Left ventricle myocardium inferior (tissue), 1 donor: ENCODE results near the gene TMEM117. TPM values are rescaled to one million over a fixed set of nuclear protein-coding genes. Genes with fewer than 3 reads are reported as not detected.

Experiments
- DNase-seq: peaks from one replicate; pipeline ENCODE4 v3.0.0-alpha.2; 2020
- H3K27ac ChIP-seq: fragments of 200-600 bp; replicated peaks from 2 replicates; pipeline ENCODE4 v1.8.0; 2021
- H3K27me3 ChIP-seq: fragments of 200-600 bp; 2 replicates; pipeline ENCODE4 v1.8.0; 2021; ENCODE audit warnings: low read depth
- H3K36me3 ChIP-seq: fragments of 200-600 bp; 2 replicates; pipeline ENCODE4 v1.8.0; 2021
- H3K4me1 ChIP-seq: fragments of 200-600 bp; 2 replicates; pipeline ENCODE4 v1.8.0; 2021
- H3K4me3 ChIP-seq: fragments of 200-600 bp; 2 replicates; pipeline ENCODE4 v1.8.0; 2021; ENCODE audit warnings: mild to moderate bottlenecking, moderate library complexity
- H3K9me3 ChIP-seq: fragments of 200-600 bp; replicated peaks from 2 replicates; pipeline ENCODE4 v1.8.0; 2021
- intact Hi-C: fragments of 100-400 bp; cut with micrococcal nuclease; formaldehyde crosslinking; loops from one replicate; pipeline ENCODE4 v1.11.0; 2022
- total RNA-seq: library from RNA; stranded (reverse); fragmentation: NEBNext Ultra II Directional; extraction: Animal tissue kit (Norgen Biotek cat#: 25700); gene quantifications from one replicate; pipeline ENCODE4 v1.2.1, GENCODE V29; 2021
- TF ChIP-seq, protein P1 (sequence below): fragments of 200-600 bp; IDR thresholded peaks from 2 replicates; pipeline ENCODE4 v1.8.0; 2021; ENCODE audit warnings: antibody characterized with exemption, mild to moderate bottlenecking, borderline replicate concordance
- donor health status: DM: no; HTN: yes; CAD: no; lungs with severe emphysema.

Gene TMEM117
- total RNA-seq, 1 donor from 2014 or later = 6.7 TPM

DNA sequence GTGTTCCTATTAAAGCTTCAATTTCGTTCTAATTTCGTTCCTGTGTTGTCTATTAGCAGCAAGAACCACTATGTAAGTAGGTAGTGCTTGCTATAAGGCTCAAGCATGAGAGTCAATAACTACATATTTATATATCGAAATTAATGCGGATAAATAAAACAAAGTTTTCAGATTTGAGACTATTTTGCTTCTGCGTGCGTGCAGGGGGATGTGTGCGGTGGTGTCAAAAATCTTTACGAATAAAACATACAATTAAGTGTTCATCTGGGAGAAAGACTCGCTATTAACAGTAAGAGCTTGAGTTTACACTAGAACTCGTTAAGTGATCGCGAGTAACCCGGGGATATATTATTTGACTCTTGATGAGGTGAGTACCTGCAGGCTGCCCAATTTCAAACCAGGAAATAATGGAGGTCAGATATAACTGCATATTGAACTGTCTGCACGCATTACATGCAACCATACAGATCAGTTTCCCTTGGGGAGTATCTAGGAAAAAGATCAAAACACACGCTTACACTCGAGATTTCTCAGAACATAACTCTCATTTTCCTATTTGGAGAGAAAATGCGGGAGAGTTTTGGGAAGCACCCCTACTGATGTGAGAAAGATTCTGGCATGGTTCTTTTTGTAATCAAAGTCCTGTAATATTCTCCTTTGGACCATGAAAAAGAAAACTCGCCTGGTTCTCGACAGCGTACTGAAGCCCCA lies 30.6 kb upstream of the TMEM117 start:
- Histone ChIP-seq H3K4me1 (peaks cover 43% of the 10 kb centered on the region), H3K36me3 (peaks cover 24% of the 10 kb centered on the region), H3K4me3 (peak overlapping the region; percentile 93), H3K9me3 (no peaks in the 10 kb centered on the region), H3K27ac (peak overlapping the region; percentile 96), H3K27me3 (no peaks in the 10 kb centered on the region)
- intact Hi-C loops = no loop called here
- TF ChIP-seq, protein P1, sequence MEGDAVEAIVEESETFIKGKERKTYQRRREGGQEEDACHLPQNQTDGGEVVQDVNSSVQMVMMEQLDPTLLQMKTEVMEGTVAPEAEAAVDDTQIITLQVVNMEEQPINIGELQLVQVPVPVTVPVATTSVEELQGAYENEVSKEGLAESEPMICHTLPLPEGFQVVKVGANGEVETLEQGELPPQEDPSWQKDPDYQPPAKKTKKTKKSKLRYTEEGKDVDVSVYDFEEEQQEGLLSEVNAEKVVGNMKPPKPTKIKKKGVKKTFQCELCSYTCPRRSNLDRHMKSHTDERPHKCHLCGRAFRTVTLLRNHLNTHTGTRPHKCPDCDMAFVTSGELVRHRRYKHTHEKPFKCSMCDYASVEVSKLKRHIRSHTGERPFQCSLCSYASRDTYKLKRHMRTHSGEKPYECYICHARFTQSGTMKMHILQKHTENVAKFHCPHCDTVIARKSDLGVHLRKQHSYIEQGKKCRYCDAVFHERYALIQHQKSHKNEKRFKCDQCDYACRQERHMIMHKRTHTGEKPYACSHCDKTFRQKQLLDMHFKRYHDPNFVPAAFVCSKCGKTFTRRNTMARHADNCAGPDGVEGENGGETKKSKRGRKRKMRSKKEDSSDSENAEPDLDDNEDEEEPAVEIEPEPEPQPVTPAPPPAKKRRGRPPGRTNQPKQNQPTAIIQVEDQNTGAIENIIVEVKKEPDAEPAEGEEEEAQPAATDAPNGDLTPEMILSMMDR = no peak
- DNase-seq = no peak

DNA sequence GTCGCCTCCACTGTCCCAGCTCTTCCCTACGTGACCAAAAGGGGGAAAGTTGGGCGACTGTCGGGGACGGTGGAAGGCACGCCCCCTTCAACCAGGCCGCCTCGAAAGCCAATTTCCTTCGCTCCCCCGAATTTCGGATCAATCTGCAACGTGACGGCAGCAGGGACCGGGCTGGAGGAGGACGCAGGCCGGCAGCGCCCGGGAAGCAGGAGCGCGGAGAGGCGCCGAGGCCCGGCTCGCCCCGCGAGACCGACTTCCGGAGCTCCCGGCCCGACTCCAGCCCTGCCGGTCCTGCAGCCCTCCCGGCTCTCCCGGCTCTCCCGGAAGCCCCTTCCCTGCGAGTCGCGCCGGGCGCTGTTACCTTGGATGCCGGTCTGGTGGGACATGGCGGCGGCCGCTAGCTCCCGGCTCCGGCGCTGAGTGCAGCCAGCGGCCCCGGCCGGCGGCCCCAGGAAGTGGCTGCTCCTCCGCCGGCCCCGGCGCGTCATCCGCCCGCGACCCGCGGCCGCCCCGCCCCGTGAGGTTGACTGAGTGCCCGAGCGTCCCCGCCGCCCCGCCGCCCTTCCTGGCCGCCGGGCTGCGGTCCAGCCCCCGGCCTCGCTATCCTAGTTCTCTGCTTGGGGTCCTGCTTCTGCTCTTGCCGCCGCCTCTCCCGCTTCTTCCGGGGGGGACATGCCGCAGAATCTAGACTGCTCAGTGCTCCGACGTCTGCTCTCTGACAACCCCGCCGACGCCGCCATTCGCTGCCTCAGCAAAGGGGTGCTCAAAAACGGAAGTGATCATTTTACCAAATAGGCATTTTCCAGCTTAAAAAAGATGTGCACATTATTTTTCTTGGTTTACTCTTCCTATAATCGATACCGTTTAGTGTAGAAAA lies 29.8 kb upstream of the TMEM117 start, which contains the start of gene TWF1:
Gene TWF1, minus strand, starts transcription at position 458 of the 877 bp plus-strand sequence. Its CDS starts 72 bp downstream, at position 386.
- Histone ChIP-seq H3K4me3 (peak within 1 kb of the TSS; percentile 93), H3K27me3 (no peaks in the 10 kb centered on the region), H3K36me3 (peaks cover 16% of the 10 kb centered on the region), H3K4me1 (peaks cover 43% of the 10 kb centered on the region), H3K9me3 (no peaks in the 10 kb centered on the region), H3K27ac (peak within 1 kb of the TSS; percentile 96)
- DNase-seq = peak; percentile 89
- intact Hi-C loops = no loop called here
- TF ChIP-seq, protein P1 = peak; percentile 46

DNA sequence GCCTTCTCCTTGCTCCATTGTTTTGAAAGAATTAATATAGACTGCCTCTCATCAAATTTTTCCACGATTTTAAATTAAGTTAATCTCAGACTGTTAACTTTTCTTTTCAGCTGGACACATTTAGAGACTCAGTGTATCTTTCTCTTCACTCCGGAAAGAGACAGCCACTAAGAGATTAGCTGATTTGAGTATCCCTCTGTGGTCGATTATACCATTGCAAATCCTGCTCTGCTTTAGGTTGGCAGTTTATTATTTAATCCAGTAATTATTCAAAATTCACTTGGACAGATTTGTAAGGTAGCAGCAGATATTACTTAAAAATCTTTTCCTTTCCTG lies 29.2 kb upstream of the TMEM117 start:
- H3K27me3 ChIP-seq = no peaks in the 10 kb centered on the region
- peak overlapping the region; percentile 93 for H3K4me3 ChIP-seq
- H3K36me3 ChIP-seq = peaks cover 10% of the 10 kb centered on the region
- H3K9me3 ChIP-seq = no peaks in the 10 kb centered on the region
- DNase-seq = no peak
- peak overlapping the region; percentile 96 for H3K27ac ChIP-seq
- intact Hi-C loops = no loop called here
- peaks cover 43% of the 10 kb centered on the region for H3K4me1 ChIP-seq
- TF ChIP-seq, protein P1 = no peak

DNA sequence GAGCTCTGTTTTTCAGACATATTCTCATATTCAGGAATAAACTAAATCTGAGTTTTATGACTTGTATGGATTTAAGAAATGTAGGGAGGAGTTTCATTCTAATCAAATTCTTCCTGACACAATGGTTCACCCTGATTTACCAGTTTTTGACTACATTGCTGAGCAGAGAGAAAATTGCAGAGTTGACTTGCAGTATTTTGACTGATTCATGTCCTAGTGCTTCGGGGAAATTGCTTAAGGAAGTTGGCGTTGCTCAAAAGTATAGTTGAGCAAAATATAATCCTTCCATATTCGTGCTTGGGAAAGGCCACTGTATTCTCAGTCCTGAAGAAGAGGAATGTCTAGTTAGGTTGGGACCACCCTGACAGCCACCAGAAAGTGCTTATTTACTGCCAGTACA lies 28.5 kb upstream of the TMEM117 start:
- peaks cover 6% of the 10 kb centered on the region for H3K36me3 ChIP-seq
- TF ChIP-seq, protein P1 = no peak
- peak overlapping the region; percentile 96 for H3K27ac ChIP-seq
- H3K27me3 ChIP-seq = no peaks in the 10 kb centered on the region
- DNase-seq = no peak
- no peaks in the 10 kb centered on the region for H3K9me3 ChIP-seq
- intact Hi-C loops = no loop called here
- H3K4me3 ChIP-seq = no peak overlapping the region
- peaks cover 43% of the 10 kb centered on the region for H3K4me1 ChIP-seq

DNA sequence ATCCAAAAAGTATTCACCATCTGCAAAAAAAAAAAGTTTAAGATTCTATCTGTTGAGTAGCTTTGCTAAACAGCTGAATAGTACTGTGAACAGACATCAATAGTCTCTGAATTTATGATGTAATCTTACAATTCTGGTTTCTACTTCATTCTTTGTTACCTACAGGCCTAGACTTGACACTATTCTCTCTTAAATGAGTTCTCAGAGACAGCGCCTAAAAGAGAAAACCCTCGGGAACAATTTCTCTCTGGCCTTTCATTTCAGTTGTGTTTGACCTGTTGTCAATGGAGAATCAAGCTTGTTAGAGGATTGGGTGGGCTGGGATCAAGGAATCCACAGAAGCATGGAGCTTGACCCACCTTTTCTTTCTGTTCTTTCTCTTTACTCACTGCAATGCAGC lies 23.8 kb upstream of the TMEM117 start:
- DNase-seq = no peak
- H3K4me3 ChIP-seq = no peak overlapping the region
- no peak overlapping the region for H3K27ac ChIP-seq
- no peaks in the 10 kb centered on the region for H3K36me3 ChIP-seq
- peaks cover 1% of the 10 kb centered on the region for H3K4me1 ChIP-seq
- H3K27me3 ChIP-seq = no peaks in the 10 kb centered on the region
- H3K9me3 ChIP-seq = no peaks in the 10 kb centered on the region
- TF ChIP-seq, protein P1 = no peak
- intact Hi-C loops = no loop called here
